Esophagus muscularis mucosa (tissue), 4 donors: ENCODE measurements around the gene PIGL.

Source experiments
- CTCF ChIP-seq, 3 experiments: fragments of 200-600 bp in 2 of 3; fragments of 450-650 bp in 1 of 3; sonication (generic) in 2 of 3; IDR thresholded peaks; one replicate each; pipeline ENCODE4 v1.5.1; 2017 to 2019; ENCODE audit warnings: antibody characterized with exemption in 3 of 3, mild to moderate bottlenecking in 2 of 3, moderate library complexity in 1 of 3
- EP300 ChIP-seq: sonication (generic); formaldehyde crosslinking; IDR thresholded peaks from one replicate; pipeline ENCODE4 v1.6.1; 2017; ENCODE audit warnings: antibody characterized with exemption
- POLR2A ChIP-seq: fragments of 450-650 bp; IDR thresholded peaks from one replicate; pipeline ENCODE4 v1.6.1; 2017; ENCODE audit warnings: antibody characterized with exemption, moderate library complexity, mild to moderate bottlenecking, low read depth

GRCh38 chr17:16338391-16338790 lies 121.4 kb downstream of the PIGL start:
- TF ChIP-seq CTCF (IDR thresholded peaks at IDR 0.05) (no peak), POLR2A (no peak), EP300 (no peak)
